ENCODE data around the gene RGP1.

The RGP1 gene

GRCh38 chr9:35806101-35806500 is 57.0 kb downstream of the RGP1 start (continued):
- no peak for TF ChIP-seq ZNF398 (tag by site-specific recombination; IDR thresholded peaks at IDR 0.05)
- TF ChIP-seq ZNF169 (tag by site-specific recombination; IDR thresholded peaks at IDR 0.05): no peak
- TF ChIP-seq ZNF266 (tag by site-specific recombination; IDR thresholded peaks at IDR 0.05; ENCODE audit: low read depth): no peak
- no peak for TF ChIP-seq ZNF404 (tag by site-specific recombination; IDR thresholded peaks at IDR 0.05)
- no peak for TF ChIP-seq ZNF473 (tag by site-specific recombination; IDR thresholded peaks at IDR 0.05)
- TF ChIP-seq ZIC2 (tag by site-specific recombination; IDR thresholded peaks at IDR 0.05): no peak
- no peak for TF ChIP-seq ZFP3 (tag by site-specific recombination; IDR thresholded peaks at IDR 0.05; ENCODE audit: low read depth)
- no peak for TF ChIP-seq ZNF555 (tag by site-specific recombination; conservative IDR thresholded peaks at IDR 0.05)
- no peak for TF ChIP-seq ZBTB26 (tag by site-specific recombination; optimal IDR thresholded peaks at IDR 0.05)
- TF ChIP-seq KLF8 (tag by site-specific recombination; IDR thresholded peaks at IDR 0.05): no peak

Data from HEK293 (cell line).